Smooth muscle cell (in vitro differentiated cells): ENCODE results near the gene CD36. TPM values are rescaled to one million over a fixed set of nuclear protein-coding genes. Genes with fewer than 3 reads are reported as not detected.

ENCODE experiments used
- DNase-seq: peaks from one replicate; lab custom pipeline; 2025; ENCODE audit not compliant: unreplicated experiment; lab: John Stamatoyannopoulos, UW
- H2AFZ ChIP-seq: fragments of 200-600 bp; sonication (generic); 2 replicates; pipeline ENCODE4 v1.6.0; 2016; ENCODE audit warnings: antibody characterized with exemption, low read depth, mild to moderate bottlenecking
- H3F3A ChIP-seq: fragments of 200-600 bp; sonication (generic); 2 replicates; pipeline ENCODE4 v1.6.0; 2017; ENCODE audit warnings: antibody characterized with exemption, low read depth
- H3K27ac ChIP-seq: fragments of 200-600 bp; sonication (generic); 2 replicates; pipeline ENCODE4 v1.5.1; 2016; ENCODE audit warnings: low read depth, mild to moderate bottlenecking
- H3K27me3 ChIP-seq: fragments of 200-600 bp; sonication (generic); 2 replicates; pipeline ENCODE4 v1.6.1; 2016; ENCODE audit warnings: low read depth, mild to moderate bottlenecking
- H3K36me3 ChIP-seq: fragments of 200-600 bp; sonication (generic); 2 replicates; pipeline ENCODE4 v1.5.1; 2016; ENCODE audit warnings: low read depth
- H3K4me1 ChIP-seq: fragments of 200-600 bp; sonication (generic); 2 replicates; pipeline ENCODE4 v1.5.1; 2016; ENCODE audit warnings: low read depth
- H3K4me2 ChIP-seq: fragments of 200-600 bp; sonication (generic); 2 replicates; pipeline ENCODE4 v1.6.0; 2016; ENCODE audit warnings: mild to moderate bottlenecking
- H3K4me3 ChIP-seq: fragments of 200-600 bp; sonication (generic); 2 replicates; pipeline ENCODE4 v1.5.1; 2016; ENCODE audit warnings: mild to moderate bottlenecking
- H3K79me2 ChIP-seq: fragments of 200-600 bp; sonication (generic); 2 replicates; pipeline ENCODE4 v1.6.0; 2016; ENCODE audit warnings: low read depth, mild to moderate bottlenecking
- H3K9ac ChIP-seq: fragments of 200-600 bp; sonication (generic); 2 replicates; pipeline ENCODE4 v1.6.0; 2016; ENCODE audit warnings: low read depth
- H3K9me3 ChIP-seq: fragments of 200-600 bp; sonication (generic); replicated peaks from 2 replicates; pipeline ENCODE4 v1.5.1; 2016; ENCODE audit warnings: low read depth
- H4K20me1 ChIP-seq: fragments of 200-600 bp; sonication (generic); 2 replicates; pipeline ENCODE4 v1.6.0; 2016; ENCODE audit warnings: low read depth
- WGBS: methylation state at CpG from one replicate; pipeline ENCODE4 v1.1.7; 2016; ENCODE audit warnings: low lambda C conversion rate; 5-methylcytosine and 5-hydroxymethylcytosine counted together
- polyA plus RNA-seq: library from polyadenylated mRNA; unstranded; fragments of >200 nt; fragmentation: Nextera tagmentation; extraction: Ambion mirVana; gene quantifications from 2 replicates; pipeline ENCODE4 v1.2.1, GENCODE V29; 2016
- total RNA-seq: library from RNA; depleted of rRNA; stranded (reverse); fragments of >200 nt; gene quantifications from 2 replicates; pipeline ENCODE4 v1.2.3, GENCODE V29; 2014
- TF ChIP-seq, protein P1 (sequence below): fragments of 200-600 bp; sonication (generic); IDR thresholded peaks from 2 replicates; pipeline ENCODE4 v1.5.1; 2017; ENCODE audit warnings: borderline replicate concordance, mild to moderate bottlenecking, antibody characterized with exemption; ENCODE audit not compliant: insufficient read depth, poor library complexity, severe bottlenecking

CD36 gene
- total and polyA plus RNA-seq, 2 experiments from 2014 or later = 0.64 to 2.8 TPM

GRCh38 chr7:80654887-80655340 lies 16.5 kb downstream of the CD36 start:
- H3K9me3 ChIP-seq = no peaks in the 10 kb centered on the region
- H3K79me2 ChIP-seq = no peaks in the 10 kb centered on the region
- no peak for DNase-seq
- H3F3A ChIP-seq = no peaks in the 10 kb centered on the region
- no peak overlapping the region for H2AFZ ChIP-seq
- H3K27me3 ChIP-seq = no peaks in the 10 kb centered on the region
- no peak overlapping the region for H3K9ac ChIP-seq
- no peaks in the 10 kb centered on the region for H3K36me3 ChIP-seq
- H3K4me1 ChIP-seq = no peaks in the 10 kb centered on the region
- 97% methylated on average over 2 of the region's 2 CpGs for WGBS
- no peak overlapping the region for H3K4me2 ChIP-seq
- H3K27ac ChIP-seq = no peak overlapping the region
- TF ChIP-seq, protein P1, sequence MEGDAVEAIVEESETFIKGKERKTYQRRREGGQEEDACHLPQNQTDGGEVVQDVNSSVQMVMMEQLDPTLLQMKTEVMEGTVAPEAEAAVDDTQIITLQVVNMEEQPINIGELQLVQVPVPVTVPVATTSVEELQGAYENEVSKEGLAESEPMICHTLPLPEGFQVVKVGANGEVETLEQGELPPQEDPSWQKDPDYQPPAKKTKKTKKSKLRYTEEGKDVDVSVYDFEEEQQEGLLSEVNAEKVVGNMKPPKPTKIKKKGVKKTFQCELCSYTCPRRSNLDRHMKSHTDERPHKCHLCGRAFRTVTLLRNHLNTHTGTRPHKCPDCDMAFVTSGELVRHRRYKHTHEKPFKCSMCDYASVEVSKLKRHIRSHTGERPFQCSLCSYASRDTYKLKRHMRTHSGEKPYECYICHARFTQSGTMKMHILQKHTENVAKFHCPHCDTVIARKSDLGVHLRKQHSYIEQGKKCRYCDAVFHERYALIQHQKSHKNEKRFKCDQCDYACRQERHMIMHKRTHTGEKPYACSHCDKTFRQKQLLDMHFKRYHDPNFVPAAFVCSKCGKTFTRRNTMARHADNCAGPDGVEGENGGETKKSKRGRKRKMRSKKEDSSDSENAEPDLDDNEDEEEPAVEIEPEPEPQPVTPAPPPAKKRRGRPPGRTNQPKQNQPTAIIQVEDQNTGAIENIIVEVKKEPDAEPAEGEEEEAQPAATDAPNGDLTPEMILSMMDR = no peak
- no peak overlapping the region for H3K4me3 ChIP-seq
- no peaks in the 10 kb centered on the region for H4K20me1 ChIP-seq

DNA sequence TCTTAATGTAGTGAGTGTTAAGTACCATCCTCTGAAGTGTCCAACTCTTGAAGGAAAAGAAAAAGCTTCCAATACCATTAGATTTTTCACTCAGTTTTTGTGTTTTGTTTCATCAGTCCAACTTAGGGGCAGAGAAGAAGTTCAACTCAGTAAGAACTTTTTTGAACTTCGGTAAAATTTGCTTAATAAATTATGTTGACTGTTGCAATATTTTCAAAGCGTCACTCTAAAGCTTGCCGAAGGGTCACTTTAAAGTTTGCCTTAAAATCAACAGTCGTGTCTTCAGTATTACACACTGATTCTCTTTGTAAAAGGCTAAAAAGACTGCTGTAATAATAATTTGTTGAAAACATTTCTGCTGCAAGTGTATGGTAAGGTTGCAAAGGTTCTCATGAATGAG lies 17.6 kb downstream of the CD36 start:
- Histone ChIP-seq H3K27ac (no peak overlapping the region), H4K20me1 (no peaks in the 10 kb centered on the region), H3K36me3 (no peaks in the 10 kb centered on the region), H2AFZ (no peak overlapping the region), H3K4me2 (no peak overlapping the region), H3K9me3 (no peaks in the 10 kb centered on the region), H3K4me1 (no peaks in the 10 kb centered on the region), H3K27me3 (no peaks in the 10 kb centered on the region), H3K9ac (no peak overlapping the region), H3K4me3 (no peak overlapping the region), H3F3A (no peaks in the 10 kb centered on the region), H3K79me2 (no peaks in the 10 kb centered on the region)
- 95% methylated on average over 4 of the region's 4 CpGs for WGBS
- TF ChIP-seq, protein P1 = no peak
- no peak for DNase-seq

DNA sequence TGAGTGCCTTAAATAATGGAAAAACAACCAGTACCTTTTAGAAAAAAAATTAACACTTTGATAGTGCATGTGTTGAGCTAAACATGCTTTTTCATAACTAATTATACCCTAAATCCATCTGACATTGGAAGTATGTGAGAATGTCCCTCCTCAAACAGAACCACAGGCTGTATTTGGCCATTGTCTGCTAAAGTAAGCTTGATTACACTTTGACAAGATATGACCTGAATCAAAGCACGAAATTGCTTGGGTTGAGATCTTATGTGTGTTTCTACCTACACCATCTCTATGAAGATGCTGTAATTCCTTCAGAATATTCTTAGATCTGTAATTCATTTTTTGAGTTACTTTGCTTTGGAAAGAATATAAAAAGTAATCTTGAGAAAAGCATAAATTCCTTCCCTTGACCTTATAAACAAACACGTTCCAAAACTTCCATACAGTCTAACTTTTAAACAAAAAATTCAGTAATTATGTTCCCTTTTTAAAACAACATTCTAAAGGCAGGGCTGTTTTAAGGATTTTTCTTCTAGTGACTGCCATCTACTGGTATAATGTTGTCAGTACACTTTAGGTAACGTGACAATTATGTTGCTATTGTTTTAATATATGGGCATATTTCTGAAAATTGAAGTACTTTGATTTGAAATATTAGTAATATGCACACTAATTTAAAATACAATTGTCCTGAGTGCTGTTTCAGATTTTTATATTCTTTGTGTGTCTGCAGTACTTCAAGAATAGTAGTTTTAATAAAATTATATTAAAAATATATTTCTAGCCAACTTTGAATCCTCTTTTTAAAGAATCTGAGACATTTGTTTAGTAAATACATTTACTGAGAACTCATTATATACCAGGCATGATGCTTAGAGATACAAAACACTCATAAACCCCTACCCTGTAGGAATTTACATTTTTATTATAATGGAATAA lies 20.9 kb downstream of the CD36 start:
- Histone ChIP-seq H3K27ac (no peak overlapping the region), H2AFZ (peak overlapping the region; percentile 50), H3K79me2 (no peaks in the 10 kb centered on the region), H4K20me1 (no peaks in the 10 kb centered on the region), H3K9me3 (no peaks in the 10 kb centered on the region), H3K9ac (no peak overlapping the region), H3K36me3 (no peaks in the 10 kb centered on the region), H3K4me2 (no peak overlapping the region), H3K4me3 (no peak overlapping the region), H3K4me1 (no peaks in the 10 kb centered on the region), H3K27me3 (no peaks in the 10 kb centered on the region), H3F3A (no peaks in the 10 kb centered on the region)
- 6% methylated on average over 3 of the region's 3 CpGs for WGBS
- TF ChIP-seq, protein P1 = peak; percentile 81
- DNase-seq = no peak
